ENCODE measurements around the gene RASA2.

DNA sequence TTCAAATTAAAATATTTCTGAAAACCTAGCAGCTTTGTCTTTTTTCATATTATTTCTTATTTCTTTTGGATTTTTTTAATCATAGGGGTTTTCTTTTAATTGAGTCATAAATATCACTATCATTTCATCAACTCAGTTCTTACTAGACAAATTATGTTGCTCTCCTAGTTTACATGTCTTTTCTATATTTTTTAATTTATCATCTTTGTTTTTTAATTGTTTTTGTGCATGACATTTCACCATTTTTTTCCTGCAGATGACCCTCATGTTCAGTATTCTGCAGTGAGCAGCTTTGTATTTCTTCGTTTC lies 89.9 kb downstream of the RASA2 start:
- TF ChIP-seq EZH2 (IDR thresholded peaks at IDR 0.05; ENCODE audit: borderline replicate concordance): no peak
- TF ChIP-seq, protein P1, sequence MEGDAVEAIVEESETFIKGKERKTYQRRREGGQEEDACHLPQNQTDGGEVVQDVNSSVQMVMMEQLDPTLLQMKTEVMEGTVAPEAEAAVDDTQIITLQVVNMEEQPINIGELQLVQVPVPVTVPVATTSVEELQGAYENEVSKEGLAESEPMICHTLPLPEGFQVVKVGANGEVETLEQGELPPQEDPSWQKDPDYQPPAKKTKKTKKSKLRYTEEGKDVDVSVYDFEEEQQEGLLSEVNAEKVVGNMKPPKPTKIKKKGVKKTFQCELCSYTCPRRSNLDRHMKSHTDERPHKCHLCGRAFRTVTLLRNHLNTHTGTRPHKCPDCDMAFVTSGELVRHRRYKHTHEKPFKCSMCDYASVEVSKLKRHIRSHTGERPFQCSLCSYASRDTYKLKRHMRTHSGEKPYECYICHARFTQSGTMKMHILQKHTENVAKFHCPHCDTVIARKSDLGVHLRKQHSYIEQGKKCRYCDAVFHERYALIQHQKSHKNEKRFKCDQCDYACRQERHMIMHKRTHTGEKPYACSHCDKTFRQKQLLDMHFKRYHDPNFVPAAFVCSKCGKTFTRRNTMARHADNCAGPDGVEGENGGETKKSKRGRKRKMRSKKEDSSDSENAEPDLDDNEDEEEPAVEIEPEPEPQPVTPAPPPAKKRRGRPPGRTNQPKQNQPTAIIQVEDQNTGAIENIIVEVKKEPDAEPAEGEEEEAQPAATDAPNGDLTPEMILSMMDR (IDR thresholded peaks at IDR 0.05; ENCODE audit: poor library complexity): no peak
- TF ChIP-seq EZH2phosphoT487 (IDR thresholded peaks at IDR 0.05; ENCODE audit: low read depth, severe bottlenecking, unreplicated experiment): no peak

All from hepatocyte (in vitro differentiated cells).